K562 (cell line): ENCODE results near the gene TMEM63A. TPM values are rescaled to one million over a fixed set of nuclear protein-coding genes. Genes with fewer than 3 reads are reported as not detected.

Source experiments
- ATAC-seq: fragments of 200-7000 bp; cut with Tn5 transposase; 3 replicates; pipeline ENCODE4 v1.9.1; 2020; ENCODE audit warnings: moderate library complexity
- BruUV-seq: library from RNA; stranded (reverse); fragments of 400-500 nt; replicated peaks from 2 replicates; lab custom pipeline; 2021; lab: Mats Ljungman, UMichigan
- CTCF ChIA-PET: fragments of 300-600 bp; formaldehyde crosslinking; extraction: SDS; loops from one replicate; lab custom pipeline; 2021; ENCODE audit warnings: low intra/inter-chr PET ratio; lab: Yijun Ruan, JAX
- POLR2A ChIA-PET: fragments of 300-600, 350-650 bp; sonication (Branson Sonifier 250); formaldehyde crosslinking; extraction: SDS; loops from one replicate; lab custom pipeline; 2021; ENCODE audit warnings: antibody characterized with exemption, inconsistent platforms; lab: Yijun Ruan, JAX
- DNase-seq, 4 experiments: peaks; one replicate each; pipeline versions ENCODE4 v3.0.0 to v3.0.0-alpha.2; 2011 to 2018; ENCODE audit warnings: low spot score in 3 of 4, mixed read lengths in 3 of 4; ENCODE audit errors: extremely low read depth in 1 of 4
- FAIRE-seq: peaks from 2 replicates; lab custom pipeline; 2011; peaks lifted over from hg19 to GRCh38; lab: Jason Lieb, UNC
- H2AFZ ChIP-seq: 2 replicates; pipeline ENCODE4 v1.6.0; 2011; ENCODE audit warnings: low read depth, low read length, control low read depth, inconsistent platforms
- H3K27ac ChIP-seq: fragments of 200-600 bp; 3 replicates; pipeline ENCODE4 v1.8.0; 2011; ENCODE audit warnings: low read depth, mild to moderate bottlenecking, control low read depth, inconsistent platforms, low read length, moderate library complexity, mixed read lengths; ENCODE audit errors: extremely low read depth
- H3K27me3 ChIP-seq, 2 experiments: fragments of 300-600 bp in 1 of 2; 2 replicates in 1 of 2; 3 replicates in 1 of 2; pipeline versions ENCODE4 v1.6.0 to v1.8.0; 2011; ENCODE audit warnings: inconsistent platforms in 2 of 2, low read length in 2 of 2, mild to moderate bottlenecking in 1 of 2, mixed read lengths in 1 of 2, moderate library complexity in 1 of 2; ENCODE audit not compliant: control insufficient read depth in 2 of 2, insufficient read depth in 2 of 2
- H3K36me3 ChIP-seq: fragments of 300-600 bp; 3 replicates; pipeline ENCODE4 v1.8.0; 2011; ENCODE audit warnings: mild to moderate bottlenecking, low read length, inconsistent platforms; ENCODE audit not compliant: control insufficient read depth, insufficient read depth
- H3K4me1 ChIP-seq, 2 experiments: fragments of 200-600 bp in 1 of 2; replicated peaks in 1 of 2; 2 replicates in 1 of 2; 3 replicates in 1 of 2; pipeline versions ENCODE4 v1.5.1 to v1.8.0; 2011; ENCODE audit warnings: inconsistent platforms in 2 of 2, low read length in 2 of 2, mild to moderate bottlenecking in 1 of 2, mixed read lengths in 1 of 2, moderate library complexity in 1 of 2; ENCODE audit not compliant: control insufficient read depth in 2 of 2, insufficient read depth in 2 of 2
- H3K4me2 ChIP-seq: 2 replicates; pipeline ENCODE4 v1.6.1; 2011; ENCODE audit warnings: low read length, control low read depth, inconsistent platforms, mixed read lengths; ENCODE audit not compliant: insufficient read depth
- H3K4me3 ChIP-seq: fragments of 200-600 bp; sonication (generic), shearing (Covaris generic); 2 replicates; pipeline ENCODE4 v1.5.1; 2016; ENCODE audit warnings: control low read depth, inconsistent platforms
- H3K79me2 ChIP-seq: fragments of 200-600 bp; 3 replicates; pipeline ENCODE4 v1.8.0; 2011; ENCODE audit warnings: low read length, inconsistent platforms; ENCODE audit not compliant: control insufficient read depth, insufficient read depth
- H3K9ac ChIP-seq, 2 experiments: 2 replicates each; pipeline versions ENCODE4 v1.6.0 to v1.6.1; 2011; ENCODE audit warnings: low read depth in 2 of 2, low read length in 2 of 2, control low read depth in 1 of 2, inconsistent platforms in 1 of 2, mild to moderate bottlenecking in 1 of 2, mixed read lengths in 1 of 2; ENCODE audit not compliant: insufficient read depth in 1 of 2
- H3K9me1 ChIP-seq: one replicate; pipeline ENCODE4 v1.6.0; 2011; ENCODE audit warnings: inconsistent platforms, mild to moderate bottlenecking, low read length, moderate library complexity; ENCODE audit not compliant: control insufficient read depth, insufficient read depth
- H3K9me3 ChIP-seq: replicated peaks from 2 replicates; pipeline ENCODE4 v1.5.1; 2011; ENCODE audit warnings: low read depth, low read length, inconsistent platforms; ENCODE audit not compliant: control insufficient read depth, insufficient read depth
- H4K20me1 ChIP-seq: replicated peaks from 2 replicates; pipeline ENCODE4 v1.6.1; 2011; ENCODE audit warnings: low read length, inconsistent platforms, mixed read lengths; ENCODE audit not compliant: control insufficient read depth, insufficient read depth
- CTBP1 ChIP-seq: fragments of 450-650 bp; IDR thresholded peaks from 2 replicates; pipeline ENCODE4 v1.6.1; 2016; ENCODE audit warnings: borderline replicate concordance
- ILF3 ChIP-seq: fragments of 450-650 bp; IDR thresholded peaks from 2 replicates; pipeline ENCODE4 v1.6.1; 2018; ENCODE audit warnings: antibody characterized with exemption, mild to moderate bottlenecking, moderate library complexity, borderline replicate concordance
- KDM5B ChIP-seq: fragments of 200-600 bp; sonication (generic); IDR thresholded peaks from 2 replicates; pipeline ENCODE4 v1.6.1; 2012; ENCODE audit warnings: low read depth, mild to moderate bottlenecking, moderate library complexity, low read length, control low read depth, inconsistent platforms; ENCODE audit not compliant: insufficient replicate concordance
- RBBP5 ChIP-seq: fragments of 200-600 bp; sonication (generic); IDR thresholded peaks from 2 replicates; pipeline ENCODE4 v1.6.1; 2012; ENCODE audit warnings: borderline replicate concordance, mild to moderate bottlenecking, low read length, control low read depth, inconsistent platforms; ENCODE audit not compliant: insufficient read depth, poor library complexity, severe bottlenecking
- RCOR1 ChIP-seq, 2 experiments: IDR thresholded peaks; 2 replicates each; pipeline ENCODE4 v1.6.1; 2012; ENCODE audit warnings: low read depth in 2 of 2, low read length in 2 of 2, borderline replicate concordance in 1 of 2, improper control_type of control experiment in 1 of 2
- SIRT6 ChIP-seq: IDR thresholded peaks from one replicate; pipeline ENCODE4 v1.6.1; 2012; ENCODE audit warnings: low read depth, mild to moderate bottlenecking, control low read depth, inconsistent platforms, low read length, moderate library complexity
- TGIF2 ChIP-seq: sonication (generic); formaldehyde crosslinking; IDR thresholded peaks from 2 replicates; pipeline ENCODE4 v1.8.1; 2022; ENCODE audit warnings: mild to moderate bottlenecking, missing genetic modification reagents, moderate library complexity
- ZNF444 ChIP-seq: fragments of 250-450 bp; sonication (Bioruptor Pico); IDR thresholded peaks from 2 replicates; pipeline ENCODE4 v1.4.0; 2020; ENCODE audit warnings: mild to moderate bottlenecking, moderate library complexity
- WGBS: fragments of 100-300 bp; shearing (Covaris generic); methylation state at CpG from one replicate; pipeline ENCODE4 v1.1.6; 2016; ENCODE audit warnings: low coverage, mixed read lengths; ENCODE audit not compliant: insufficient coverage; ENCODE audit errors: missing lambda C conversion rate; 5-methylcytosine and 5-hydroxymethylcytosine counted together
- in situ Hi-C: fragments of 300-500 bp; cut with MboI; formaldehyde crosslinking; loops from 4 replicates; pipeline ENCODE4 v1.15.0; 2018; ENCODE audit warnings: inconsistent platforms, mixed read lengths
- intact Hi-C: fragments of 100-400 bp; cut with micrococcal nuclease; formaldehyde crosslinking; loops from 2 replicates; pipeline ENCODE4 v1.14.2; 2022
- polyA plus RNA-seq, 8 experiments: library from polyadenylated mRNA; depleted of rRNA in 4 of 8; stranded (reverse) in 5 of 8; unstranded in 3 of 8; fragments of >200 nt; fragmentation: Nextera tagmentation in 2 of 8; fragmentation: Illumina TruSeq in 1 of 8; extraction: Ambion mirVana in 2 of 8; extraction: Trizol in 1 of 8; gene quantifications; 2 replicates each; pipeline versions ENCODE4 v1.2.1 to v1.2.3, GENCODE V29; 2011 to 2014; ENCODE audit warnings: inconsistent platforms in 1 of 8, missing spikeins in 1 of 8
- total RNA-seq, 7 experiments: library from RNA; depleted of rRNA in 6 of 7; stranded (reverse); fragments of >200 nt in 6 of 7; fragmentation: Illumina TruSeq in 2 of 7; extraction: Trizol in 2 of 7; gene quantifications; 2 replicates each; pipeline versions ENCODE4 v1.2.1 to v1.2.3, GENCODE V29; 2011 to 2021; ENCODE audit warnings: low replicate concordance in 1 of 7

Gene TMEM63A
- total and polyA plus RNA-seq, 9 of the 15 experiments (the other 6 are each of a cell fraction or from before 2014, with no cell fraction given): 2.0 to 54.6 (median 17.5) TPM

GRCh38 chr1:225827076-225827475 is 55.1 kb downstream of the TMEM63A start:
- no TSS peak for BruUV-seq
- Histone ChIP-seq H3K4me3 (no peak overlapping the region), H3K27ac (no peak overlapping the region), H2AFZ (no peak overlapping the region), H3K79me2 (no peaks in the 10 kb centered on the region), H3K27me3 (no peaks in the 10 kb centered on the region), H3K4me2 (no peak overlapping the region), H4K20me1 (no peaks in the 10 kb centered on the region; the same call in none of the 2 replicates), H3K9me1 (peaks cover 5% of the 10 kb centered on the region), H3K4me1 (peaks cover 24 to 40% of the 10 kb centered on the region in 2 experiments; a peak in 4 of 5 replicates), H3K36me3 (0 out of 3 replicates have a peak, but pooled peaks cover 2% of the 10 kb centered on the region), H3K9ac (peak overlapping the region in 1 of 2 experiments; percentile 56; a peak in 1 of 4 replicates), H3K9me3 (no peaks in the 10 kb centered on the region)
- ATAC-seq (no peak), DNase-seq (no peak), FAIRE-seq (no peak)
- intact Hi-C loops (no loop called here), in situ Hi-C loops (no loop called here)
- ChIA-PET CTCF (no interaction called here), POLR2A (interaction anchor here (0.7 to 1.1 kb wide), 3 partner anchors 8 to 11 kb away, joined by 3 read pairs; no protein-coding TSS in a partner anchor)
- peak; percentile 27; the same call in 1 of the 2 replicates for TF ChIP-seq CTBP1
- TF ChIP-seq ZNF444: no peak
- TF ChIP-seq RBBP5: peak; percentile 31
- 0 out of 4 replicates have a peak, but pooled peaks of 1 of the 2 experiments have one; percentile 16 for TF ChIP-seq RCOR1 (IDR thresholded peaks at IDR 0.05; ENCODE audit: borderline replicate concordance in 1 of 2, low read depth in 2 of 2, low read length in 2 of 2)
- 36% methylated on average over 8 of the region's 8 CpGs for WGBS

GRCh38 chr1:225825607-225826007 is 56.6 kb downstream of the TMEM63A start:
- peaks cover 24 to 40% of the 10 kb centered on the region in 2 experiments; a peak in 4 of 5 replicates for H3K4me1 ChIP-seq
- BruUV-seq: no TSS peak
- H4K20me1 ChIP-seq: no peaks in the 10 kb centered on the region; the same call in none of the 2 replicates
- no peaks in the 10 kb centered on the region for H3K27me3 ChIP-seq
- H3K27ac ChIP-seq: no peak overlapping the region
- peak; percentile 35 for FAIRE-seq
- no peak for DNase-seq
- no peaks in the 10 kb centered on the region for H3K9me3 ChIP-seq
- no peak overlapping the region; the same call in 1 of the 2 replicates for H3K4me2 ChIP-seq
- CTCF ChIA-PET: no interaction called here
- intact Hi-C loops (no loop called here), in situ Hi-C loops (no loop called here)
- peaks cover 5% of the 10 kb centered on the region for H3K9me1 ChIP-seq
- POLR2A ChIA-PET: interaction anchor here (0.5 to 2.2 kb wide), 4 partner anchors 12 to 47 kb away, joined by 3 to 8 read pairs (median 7); partner anchors contain the start of gene SRP9
- H3K4me3 ChIP-seq: no peak overlapping the region
- no peak overlapping the region for H2AFZ ChIP-seq
- TF ChIP-seq KDM5B (peak; percentile 16), SIRT6 (no peak), ILF3 (no peak), TGIF2 (CRISPR knock-in tag) (no peak)
- no peaks in the 10 kb centered on the region for H3K36me3 ChIP-seq
- H3K9ac ChIP-seq: peak overlapping the region in 1 of 2 experiments; percentile 81; a peak in 2 of 4 replicates
- H3K79me2 ChIP-seq: no peaks in the 10 kb centered on the region
- peak; percentile 12; the same call in 2 of the 3 replicates for ATAC-seq
- WGBS: 42% methylated on average over 7 of the region's 7 CpGs
